ENCODE measurements around the gene GNB1L.

Gene GNB1L

DNA sequence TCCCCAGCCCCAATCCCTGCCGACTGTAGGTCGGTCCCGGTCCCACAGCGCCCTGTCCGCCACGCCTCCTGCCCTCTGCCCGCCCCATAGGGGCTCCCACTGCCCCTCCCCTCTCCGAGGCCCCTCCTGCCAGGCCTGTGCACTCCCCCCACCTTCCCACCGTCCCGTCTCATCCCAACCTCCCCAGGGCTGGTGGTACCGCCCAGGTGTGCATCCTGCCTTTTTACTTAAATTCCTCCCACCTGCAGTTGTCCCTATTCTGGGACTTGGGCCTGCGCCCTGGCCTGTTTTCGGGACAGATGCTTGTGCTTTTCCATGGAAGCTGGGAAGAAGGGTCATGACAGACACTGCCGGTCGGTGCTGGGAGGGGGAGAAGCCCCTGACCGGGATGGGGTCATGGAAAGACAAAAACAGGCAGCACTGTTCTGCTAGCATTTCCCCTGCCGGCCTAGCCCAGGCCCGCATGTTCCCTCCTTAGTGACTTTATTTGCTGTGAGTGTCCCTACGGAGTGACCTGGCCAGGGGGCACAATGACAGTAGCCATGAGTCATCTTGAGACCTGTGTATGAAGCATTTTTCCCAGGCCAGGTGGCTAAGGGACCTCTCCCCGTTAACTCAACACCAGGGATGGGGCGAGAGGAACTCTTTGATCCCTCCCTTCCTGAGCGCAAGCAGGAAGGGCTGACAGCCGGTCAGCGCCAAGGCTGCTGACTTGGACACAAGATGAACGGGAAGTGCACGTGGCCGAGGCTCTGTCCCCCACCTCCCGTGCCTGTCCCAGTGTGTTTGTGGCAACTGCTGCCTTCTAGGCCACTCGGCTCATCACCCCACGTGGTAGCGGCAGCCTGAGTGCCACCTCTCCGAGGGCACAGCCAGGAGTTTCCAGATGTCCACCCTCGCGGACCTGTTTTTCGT, 87.0 kb downstream of the GNB1L start:
- no peak for DNase-seq (ENCODE audit: low spot score)
- TF ChIP-seq, protein P1, sequence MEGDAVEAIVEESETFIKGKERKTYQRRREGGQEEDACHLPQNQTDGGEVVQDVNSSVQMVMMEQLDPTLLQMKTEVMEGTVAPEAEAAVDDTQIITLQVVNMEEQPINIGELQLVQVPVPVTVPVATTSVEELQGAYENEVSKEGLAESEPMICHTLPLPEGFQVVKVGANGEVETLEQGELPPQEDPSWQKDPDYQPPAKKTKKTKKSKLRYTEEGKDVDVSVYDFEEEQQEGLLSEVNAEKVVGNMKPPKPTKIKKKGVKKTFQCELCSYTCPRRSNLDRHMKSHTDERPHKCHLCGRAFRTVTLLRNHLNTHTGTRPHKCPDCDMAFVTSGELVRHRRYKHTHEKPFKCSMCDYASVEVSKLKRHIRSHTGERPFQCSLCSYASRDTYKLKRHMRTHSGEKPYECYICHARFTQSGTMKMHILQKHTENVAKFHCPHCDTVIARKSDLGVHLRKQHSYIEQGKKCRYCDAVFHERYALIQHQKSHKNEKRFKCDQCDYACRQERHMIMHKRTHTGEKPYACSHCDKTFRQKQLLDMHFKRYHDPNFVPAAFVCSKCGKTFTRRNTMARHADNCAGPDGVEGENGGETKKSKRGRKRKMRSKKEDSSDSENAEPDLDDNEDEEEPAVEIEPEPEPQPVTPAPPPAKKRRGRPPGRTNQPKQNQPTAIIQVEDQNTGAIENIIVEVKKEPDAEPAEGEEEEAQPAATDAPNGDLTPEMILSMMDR (IDR thresholded peaks at IDR 0.05; ENCODE audit: extremely low read depth, missing control alignments), result no peak

DNA sequence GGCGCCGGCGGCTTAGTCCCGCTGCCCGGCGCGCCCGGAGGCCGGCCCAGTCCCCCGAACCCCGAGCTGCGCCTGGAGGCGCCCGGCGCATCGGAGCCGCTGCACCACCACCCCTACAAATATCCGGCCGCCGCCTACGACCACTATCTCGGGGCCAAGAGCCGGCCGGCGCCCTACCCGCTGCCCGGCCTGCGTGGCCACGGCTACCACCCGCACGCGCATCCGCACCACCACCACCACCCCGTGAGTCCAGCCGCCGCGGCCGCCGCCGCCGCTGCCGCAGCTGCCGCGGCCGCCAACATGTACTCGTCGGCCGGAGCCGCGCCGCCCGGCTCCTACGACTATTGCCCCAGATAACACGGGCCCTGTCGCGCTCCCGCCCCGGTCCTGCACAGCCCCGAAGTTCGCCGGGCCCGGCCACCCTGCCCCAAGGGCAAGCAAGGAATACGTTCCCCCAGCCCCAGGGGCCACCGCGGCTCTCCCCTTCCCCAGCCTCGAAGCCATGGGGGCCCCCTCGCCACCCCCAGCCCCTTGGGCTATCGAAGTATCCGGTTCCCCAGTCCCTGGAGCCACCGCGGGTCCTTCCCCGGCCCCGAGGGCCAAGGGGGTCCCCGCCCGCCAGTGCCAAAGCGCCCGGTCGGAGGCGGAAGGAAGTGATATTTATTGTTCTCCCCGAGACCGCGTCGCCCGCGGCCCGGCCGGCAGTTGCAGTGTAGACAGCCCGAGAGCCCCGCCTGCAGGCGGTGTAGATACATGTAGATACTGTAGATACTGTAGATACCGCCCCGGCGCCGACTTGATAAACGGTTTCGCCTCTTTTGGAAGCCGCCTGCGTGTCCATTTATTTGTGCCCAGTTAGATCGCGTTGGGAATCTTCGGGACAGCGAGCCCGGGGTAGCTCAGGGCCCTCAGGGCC, 87.9 kb downstream of the GNB1L start:
- peak; percentile 61 for DNase-seq (ENCODE audit: low spot score)
- TF ChIP-seq, protein P1 (IDR thresholded peaks at IDR 0.05; ENCODE audit: extremely low read depth, missing control alignments), result no peak

DNA sequence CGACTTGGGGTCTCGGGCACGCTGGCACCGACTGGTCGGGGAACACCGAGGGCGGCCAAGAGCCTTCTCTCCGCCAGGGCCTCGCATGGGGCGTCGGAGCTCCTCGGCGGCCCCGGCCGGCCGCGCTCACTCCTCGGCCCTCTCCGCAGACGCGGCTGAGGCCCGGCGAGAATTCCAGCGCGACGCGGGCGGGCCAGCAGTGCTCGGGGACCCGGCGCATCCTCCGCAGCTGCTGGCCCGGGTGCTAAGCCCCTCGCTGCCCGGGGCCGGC, 88.5 kb downstream of the GNB1L start:
- TF ChIP-seq, protein P1 (IDR thresholded peaks at IDR 0.05; ENCODE audit: extremely low read depth, missing control alignments), result no peak
- peak; percentile 58 for DNase-seq (ENCODE audit: low spot score)

DNA sequence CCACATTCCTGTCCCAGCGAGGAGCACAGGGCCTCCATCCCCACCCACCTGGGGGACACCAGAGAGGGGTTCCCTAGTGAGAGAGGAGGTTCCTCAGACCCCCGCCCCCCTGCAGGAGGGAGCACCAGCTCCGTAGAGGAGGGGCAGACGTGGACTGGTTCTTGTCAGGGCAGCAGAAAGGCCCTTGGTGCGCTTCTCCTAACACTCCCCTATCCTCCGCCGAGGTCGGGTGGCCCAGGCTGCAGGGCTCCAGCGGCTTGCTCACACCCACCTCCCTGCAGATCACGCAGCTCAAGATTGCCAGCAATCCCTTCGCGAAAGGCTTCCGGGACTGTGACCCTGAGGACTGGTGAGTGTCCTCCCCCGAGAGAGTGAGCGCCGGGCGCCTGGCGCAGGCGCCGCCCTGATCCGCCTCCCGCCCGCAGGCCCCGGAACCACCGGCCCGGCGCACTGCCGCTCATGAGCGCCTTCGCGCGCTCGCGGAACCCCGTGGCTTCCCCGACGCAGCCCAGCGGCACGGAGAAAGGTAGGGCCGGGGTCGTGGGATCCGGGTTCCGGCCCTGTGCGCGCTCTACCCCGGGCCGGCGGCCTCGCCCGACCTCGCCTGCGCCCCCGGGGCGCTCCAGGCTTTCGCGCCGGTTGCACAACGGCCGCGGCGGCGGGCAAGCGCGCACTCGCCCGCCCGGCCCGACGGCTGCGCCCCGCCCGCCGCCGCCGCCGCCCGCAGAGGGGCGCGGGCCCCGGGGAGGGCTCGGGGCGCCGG, 89.0 kb downstream of the GNB1L start:
- TF ChIP-seq, protein P1 (IDR thresholded peaks at IDR 0.05; ENCODE audit: extremely low read depth, missing control alignments), result no peak

DNA sequence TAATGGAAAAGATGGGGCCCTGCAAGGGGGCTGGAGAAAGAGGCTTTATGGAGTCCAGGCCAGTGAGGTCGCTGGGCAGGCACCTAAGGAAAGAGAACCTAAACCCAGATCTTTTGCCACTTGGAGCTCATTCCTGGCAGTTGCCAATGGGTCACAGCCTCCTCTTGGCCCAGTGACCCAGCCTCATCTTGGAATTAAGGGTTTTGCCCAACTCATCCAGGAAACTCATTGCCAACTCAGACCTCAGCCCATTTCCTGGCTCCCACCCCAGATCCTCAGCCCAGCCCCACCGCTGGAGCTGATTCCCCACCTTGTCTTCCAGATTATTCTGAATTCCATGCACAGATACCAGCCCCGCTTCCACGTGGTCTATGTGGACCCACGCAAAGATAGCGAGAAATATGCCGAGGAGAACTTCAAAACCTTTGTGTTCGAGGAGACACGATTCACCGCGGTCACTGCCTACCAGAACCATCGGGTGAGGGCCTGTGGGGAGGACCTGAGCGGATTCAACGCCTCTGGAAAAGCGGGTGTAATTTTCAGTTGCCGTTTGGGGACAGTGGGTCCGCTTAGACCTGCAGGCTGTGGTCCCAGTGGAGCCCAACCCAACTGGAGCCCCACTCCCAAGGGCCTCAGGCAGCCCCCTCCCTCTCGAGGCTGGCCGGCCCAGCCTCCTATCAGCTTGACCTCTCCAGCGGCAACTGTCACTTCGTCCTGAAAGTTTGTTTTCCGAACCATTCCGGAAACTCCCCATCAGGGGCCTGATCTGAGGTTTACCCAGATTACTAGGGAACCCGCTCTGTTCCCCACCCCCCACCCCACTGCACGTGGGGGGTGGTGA, 89.8 kb downstream of the GNB1L start:
- TF ChIP-seq, protein P1 (IDR thresholded peaks at IDR 0.05; ENCODE audit: extremely low read depth, missing control alignments), result no peak
- DNase-seq (ENCODE audit: low spot score), result no peak

More for the DNA sequence above, 89.0 kb downstream of the GNB1L start:
- peak; percentile 54 for DNase-seq (ENCODE audit: low spot score)

DNA sequence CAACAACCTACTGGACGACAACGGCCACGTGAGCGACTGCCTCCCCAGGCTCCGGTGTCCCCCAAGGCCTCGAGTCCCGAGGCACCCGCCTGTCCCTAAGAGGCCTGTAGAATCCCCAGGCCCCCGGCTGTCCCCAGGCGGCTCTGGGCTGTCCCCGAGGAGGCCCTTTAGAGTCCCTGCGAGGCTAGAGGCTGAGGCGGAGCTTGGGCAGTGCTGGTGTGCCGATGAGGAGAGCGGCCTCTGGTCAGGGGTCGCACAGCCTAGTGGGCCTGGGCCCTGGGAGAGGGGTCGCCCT, 90.4 kb downstream of the GNB1L start:
- TF ChIP-seq, protein P1 (IDR thresholded peaks at IDR 0.05; ENCODE audit: extremely low read depth, missing control alignments), result no peak
- no peak for DNase-seq (ENCODE audit: low spot score)

Measured in GM20000 (cell line).